ENCODE results near the gene SMYD3.

DNA sequence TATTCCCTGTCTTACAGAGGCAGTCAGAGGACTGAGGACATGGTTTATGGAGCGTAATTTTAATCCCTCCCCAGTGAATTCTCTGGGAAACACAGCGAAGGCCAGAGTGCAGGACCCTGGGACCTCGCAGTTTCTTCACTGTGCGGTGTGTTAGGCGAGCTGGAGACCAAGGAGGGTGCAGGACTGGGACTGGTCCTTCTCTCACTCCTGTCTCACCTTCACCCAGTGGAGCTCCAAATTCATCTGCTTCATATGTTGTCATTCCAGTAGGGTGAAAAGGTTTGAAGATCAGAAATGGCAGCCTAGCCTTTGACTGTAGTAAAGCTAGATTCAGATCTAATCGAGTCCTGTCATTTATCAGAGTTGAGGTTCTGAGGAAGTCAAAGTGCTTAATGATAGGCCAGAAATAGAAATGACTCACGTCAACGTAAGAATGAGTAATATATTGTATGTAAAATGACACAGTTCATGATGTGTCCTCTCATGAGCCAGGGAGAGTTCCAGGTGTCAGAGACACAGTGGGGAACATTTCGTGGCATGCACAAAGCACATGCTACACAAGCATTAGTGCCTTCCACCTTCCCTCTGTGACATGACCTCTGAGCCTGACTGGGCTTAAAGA, 647.5 kb downstream of the SMYD3 start:
- TF ChIP-seq POLR2AphosphoS5 (IDR thresholded peaks at IDR 0.05; ENCODE audit: low read depth, low read length) (no peak), TAF1 (IDR thresholded peaks at IDR 0.05; ENCODE audit: borderline replicate concordance, insufficient read depth, low read length) (no peak), SIN3A (IDR thresholded peaks at IDR 0.05; ENCODE audit: borderline replicate concordance, insufficient read depth, low read length) (no peak)
- TF ChIP-seq, protein P1, sequence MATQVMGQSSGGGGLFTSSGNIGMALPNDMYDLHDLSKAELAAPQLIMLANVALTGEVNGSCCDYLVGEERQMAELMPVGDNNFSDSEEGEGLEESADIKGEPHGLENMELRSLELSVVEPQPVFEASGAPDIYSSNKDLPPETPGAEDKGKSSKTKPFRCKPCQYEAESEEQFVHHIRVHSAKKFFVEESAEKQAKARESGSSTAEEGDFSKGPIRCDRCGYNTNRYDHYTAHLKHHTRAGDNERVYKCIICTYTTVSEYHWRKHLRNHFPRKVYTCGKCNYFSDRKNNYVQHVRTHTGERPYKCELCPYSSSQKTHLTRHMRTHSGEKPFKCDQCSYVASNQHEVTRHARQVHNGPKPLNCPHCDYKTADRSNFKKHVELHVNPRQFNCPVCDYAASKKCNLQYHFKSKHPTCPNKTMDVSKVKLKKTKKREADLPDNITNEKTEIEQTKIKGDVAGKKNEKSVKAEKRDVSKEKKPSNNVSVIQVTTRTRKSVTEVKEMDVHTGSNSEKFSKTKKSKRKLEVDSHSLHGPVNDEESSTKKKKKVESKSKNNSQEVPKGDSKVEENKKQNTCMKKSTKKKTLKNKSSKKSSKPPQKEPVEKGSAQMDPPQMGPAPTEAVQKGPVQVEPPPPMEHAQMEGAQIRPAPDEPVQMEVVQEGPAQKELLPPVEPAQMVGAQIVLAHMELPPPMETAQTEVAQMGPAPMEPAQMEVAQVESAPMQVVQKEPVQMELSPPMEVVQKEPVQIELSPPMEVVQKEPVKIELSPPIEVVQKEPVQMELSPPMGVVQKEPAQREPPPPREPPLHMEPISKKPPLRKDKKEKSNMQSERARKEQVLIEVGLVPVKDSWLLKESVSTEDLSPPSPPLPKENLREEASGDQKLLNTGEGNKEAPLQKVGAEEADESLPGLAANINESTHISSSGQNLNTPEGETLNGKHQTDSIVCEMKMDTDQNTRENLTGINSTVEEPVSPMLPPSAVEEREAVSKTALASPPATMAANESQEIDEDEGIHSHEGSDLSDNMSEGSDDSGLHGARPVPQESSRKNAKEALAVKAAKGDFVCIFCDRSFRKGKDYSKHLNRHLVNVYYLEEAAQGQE (IDR thresholded peaks at IDR 0.05; ENCODE audit: insufficient read depth in 1 of 2, low read depth in 2 of 2, low read length in 2 of 2) = no peak
